HG02981 (cell line): ENCODE measurements around the gene DTNB.

ENCODE experiments used
- ATAC-seq: cut with Tn5 transposase; IDR thresholded peaks from one replicate; pipeline ENCODE4 v1.9.1; 2021; ENCODE audit warnings: mild to moderate bottlenecking, moderate library complexity; ENCODE audit not compliant: unreplicated experiment

Gene DTNB

GRCh38 chr2:25332571-25332970, 340.8 kb downstream of the DTNB start:
- ATAC-seq = no peak

- ATAC-seq = no peak
Observed at GRCh38 chr2:25331686-25332365, 341.6 kb downstream of the DTNB start.

GRCh38 chr2:25330937-25331336, 342.4 kb downstream of the DTNB start:
- ATAC-seq = no peak

GRCh38 chr2:25330273-25330672, 343.1 kb downstream of the DTNB start:
- ATAC-seq = no peak

- no peak for ATAC-seq
Observed at GRCh38 chr2:25328152-25329085, 345.0 kb downstream of the DTNB start.
